GM12801 (cell line): ENCODE measurements around the gene CYB561D1.

Experiments used
- TF ChIP-seq, protein P1 (sequence below): IDR thresholded peaks from one replicate; pipeline ENCODE4 v1.5.1; 2011; ENCODE audit warnings: control low read depth; ENCODE audit not compliant: insufficient read length; ENCODE audit errors: extremely low read depth

CYB561D1 gene

DNA sequence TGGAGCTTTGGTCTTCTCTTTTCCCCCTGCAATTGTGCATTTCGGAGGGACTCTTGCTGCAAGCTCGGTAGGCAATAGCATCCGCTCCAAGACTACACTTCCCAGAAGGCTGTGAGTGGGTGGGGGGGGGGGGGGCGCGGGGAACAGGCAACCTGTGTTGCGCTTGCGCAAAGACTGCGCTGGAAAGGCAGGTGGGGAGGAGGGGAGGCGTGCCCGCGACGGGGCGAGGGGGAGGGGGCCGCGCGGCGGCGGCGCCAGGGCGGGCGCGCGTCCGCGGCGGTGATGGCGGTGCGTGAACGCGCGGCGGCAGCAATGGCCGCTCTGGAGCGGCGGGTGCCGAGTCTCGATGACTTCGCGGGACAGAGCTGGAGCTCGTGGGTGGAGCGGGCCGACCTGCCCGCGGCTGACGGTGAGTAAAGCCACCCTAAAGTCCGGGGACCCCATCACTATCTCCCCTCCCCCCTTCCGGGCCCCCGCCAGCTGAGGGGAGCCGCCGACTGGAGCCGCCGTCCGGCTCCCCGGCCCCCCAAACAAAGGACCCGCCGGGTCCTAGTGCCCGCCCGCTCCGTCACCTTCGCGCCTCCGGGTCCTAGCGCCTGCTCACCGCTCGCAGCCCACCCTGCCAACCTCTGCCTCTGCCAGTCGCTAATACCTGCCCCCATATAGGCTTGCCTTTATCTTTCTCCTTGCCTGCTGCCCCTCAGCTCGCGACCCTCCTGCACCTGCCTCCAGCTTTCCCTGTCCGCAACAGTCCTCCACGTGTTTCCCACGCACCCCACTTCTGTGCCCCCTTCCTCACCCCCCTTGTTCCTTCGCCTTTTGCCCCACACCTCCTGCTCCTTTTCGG, 10.0 kb upstream of the CYB561D1 start, which contains the start of gene ATXN7L2:
TSS of gene ATXN7L2 (plus strand) at position 234 of the 847 bp plus-strand sequence. CDS start at position 283, 49 bp downstream.
- TF ChIP-seq, protein P1, sequence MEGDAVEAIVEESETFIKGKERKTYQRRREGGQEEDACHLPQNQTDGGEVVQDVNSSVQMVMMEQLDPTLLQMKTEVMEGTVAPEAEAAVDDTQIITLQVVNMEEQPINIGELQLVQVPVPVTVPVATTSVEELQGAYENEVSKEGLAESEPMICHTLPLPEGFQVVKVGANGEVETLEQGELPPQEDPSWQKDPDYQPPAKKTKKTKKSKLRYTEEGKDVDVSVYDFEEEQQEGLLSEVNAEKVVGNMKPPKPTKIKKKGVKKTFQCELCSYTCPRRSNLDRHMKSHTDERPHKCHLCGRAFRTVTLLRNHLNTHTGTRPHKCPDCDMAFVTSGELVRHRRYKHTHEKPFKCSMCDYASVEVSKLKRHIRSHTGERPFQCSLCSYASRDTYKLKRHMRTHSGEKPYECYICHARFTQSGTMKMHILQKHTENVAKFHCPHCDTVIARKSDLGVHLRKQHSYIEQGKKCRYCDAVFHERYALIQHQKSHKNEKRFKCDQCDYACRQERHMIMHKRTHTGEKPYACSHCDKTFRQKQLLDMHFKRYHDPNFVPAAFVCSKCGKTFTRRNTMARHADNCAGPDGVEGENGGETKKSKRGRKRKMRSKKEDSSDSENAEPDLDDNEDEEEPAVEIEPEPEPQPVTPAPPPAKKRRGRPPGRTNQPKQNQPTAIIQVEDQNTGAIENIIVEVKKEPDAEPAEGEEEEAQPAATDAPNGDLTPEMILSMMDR: no peak

DNA sequence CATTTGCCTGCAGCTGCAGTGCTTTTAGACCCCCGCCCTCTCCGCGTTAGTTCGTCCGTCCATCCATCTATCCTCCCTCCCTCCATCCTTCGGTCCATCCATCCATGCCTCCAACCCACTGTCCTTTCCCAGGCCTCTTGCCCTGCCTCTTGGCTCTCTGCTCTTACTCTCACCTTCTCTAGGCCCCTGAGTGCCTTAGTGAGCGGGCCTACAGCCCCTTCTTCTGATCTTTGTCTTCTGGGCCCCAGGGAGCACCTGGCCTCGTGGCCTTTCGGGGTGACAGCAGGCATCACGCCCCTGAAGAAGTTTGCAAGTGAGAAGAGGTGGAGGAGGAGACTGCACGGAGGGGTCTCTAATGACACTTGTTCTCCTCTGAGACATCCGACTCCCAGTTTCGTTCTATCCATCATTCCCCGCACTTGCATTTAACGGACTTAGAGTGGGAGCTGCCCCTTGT, 9.3 kb upstream of the CYB561D1 start:
- TF ChIP-seq, protein P1: no peak

DNA sequence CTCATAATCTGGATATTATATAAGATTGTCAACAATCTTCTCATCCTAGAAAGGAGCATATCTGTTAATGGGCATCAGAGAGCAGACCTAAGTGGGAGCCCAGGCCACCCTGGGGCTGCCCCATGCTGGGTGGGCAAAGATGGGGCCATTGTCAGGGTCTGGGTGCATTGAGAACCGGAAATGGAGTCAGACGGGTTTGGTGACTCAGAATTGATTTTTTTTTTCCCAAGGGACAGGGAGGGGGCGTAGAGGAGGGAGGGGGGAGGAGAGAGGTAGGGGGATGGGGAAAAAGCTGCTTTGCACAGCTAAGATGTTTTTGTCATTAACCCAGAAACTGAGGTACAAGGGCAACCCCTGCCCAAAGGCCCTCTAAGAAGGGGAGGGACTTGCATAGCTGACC, 8.9 kb upstream of the CYB561D1 start:
- TF ChIP-seq, protein P1: no peak

DNA sequence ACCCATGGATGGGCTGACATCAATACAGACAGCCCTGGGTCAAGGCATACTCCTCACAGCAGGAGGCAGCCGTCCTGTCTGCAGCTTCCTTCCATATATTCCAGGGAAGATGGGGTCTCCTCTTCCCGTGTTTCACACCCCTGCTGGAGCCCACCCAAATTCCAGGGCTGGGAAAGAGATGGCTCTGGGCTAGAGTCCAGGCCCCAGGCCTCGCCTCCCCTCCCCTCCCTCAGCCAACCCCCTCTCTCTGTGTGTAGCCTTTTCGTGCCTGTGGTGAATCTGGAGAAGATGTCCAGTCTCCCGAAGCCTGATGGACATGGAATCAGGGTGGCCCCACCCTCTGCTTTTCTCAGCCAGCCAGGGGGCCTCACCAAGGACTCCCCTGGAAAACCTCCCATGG, 6.6 kb upstream of the CYB561D1 start:
- TF ChIP-seq, protein P1: no peak

DNA sequence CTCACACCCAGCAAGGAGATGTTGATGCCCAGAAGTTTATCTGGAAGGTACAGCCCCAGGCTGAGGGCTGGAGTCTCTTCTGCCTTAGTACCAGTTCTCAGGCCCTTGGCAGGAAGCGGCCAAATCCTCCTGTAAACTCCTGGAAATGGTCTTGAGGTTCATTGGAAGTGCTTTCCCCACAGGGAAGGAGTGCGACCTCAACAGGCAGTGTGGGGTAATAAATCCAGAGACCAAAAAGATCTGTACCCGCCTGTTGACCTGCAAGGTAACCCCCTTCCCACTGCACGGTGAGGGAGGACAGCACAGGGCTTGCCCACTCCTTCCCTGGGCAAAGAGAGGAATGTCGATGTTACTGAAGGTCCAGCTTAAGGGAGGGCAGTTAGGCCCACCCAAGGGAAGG, 5.7 kb upstream of the CYB561D1 start:
- TF ChIP-seq, protein P1: no peak

DNA sequence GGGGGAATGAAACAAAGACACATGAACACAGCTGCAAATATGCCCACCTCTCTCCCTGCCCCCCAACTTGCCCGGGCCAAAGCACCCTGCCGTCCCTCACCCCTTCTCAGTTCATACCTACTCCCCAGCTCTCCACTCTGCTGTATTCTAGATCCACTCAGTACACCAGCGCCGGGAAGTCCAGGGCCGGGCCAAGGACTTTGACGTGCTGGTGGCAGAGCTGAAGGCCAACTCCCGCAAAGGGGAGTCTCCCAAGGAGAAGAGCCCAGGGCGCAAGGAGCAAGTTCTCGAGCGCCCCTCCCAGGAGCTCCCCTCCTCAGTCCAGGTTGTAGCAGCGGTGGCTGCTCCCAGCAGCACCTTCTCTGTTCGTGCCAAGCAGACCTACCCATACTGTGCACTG, 5.2 kb upstream of the CYB561D1 start:
- TF ChIP-seq, protein P1: no peak

DNA sequence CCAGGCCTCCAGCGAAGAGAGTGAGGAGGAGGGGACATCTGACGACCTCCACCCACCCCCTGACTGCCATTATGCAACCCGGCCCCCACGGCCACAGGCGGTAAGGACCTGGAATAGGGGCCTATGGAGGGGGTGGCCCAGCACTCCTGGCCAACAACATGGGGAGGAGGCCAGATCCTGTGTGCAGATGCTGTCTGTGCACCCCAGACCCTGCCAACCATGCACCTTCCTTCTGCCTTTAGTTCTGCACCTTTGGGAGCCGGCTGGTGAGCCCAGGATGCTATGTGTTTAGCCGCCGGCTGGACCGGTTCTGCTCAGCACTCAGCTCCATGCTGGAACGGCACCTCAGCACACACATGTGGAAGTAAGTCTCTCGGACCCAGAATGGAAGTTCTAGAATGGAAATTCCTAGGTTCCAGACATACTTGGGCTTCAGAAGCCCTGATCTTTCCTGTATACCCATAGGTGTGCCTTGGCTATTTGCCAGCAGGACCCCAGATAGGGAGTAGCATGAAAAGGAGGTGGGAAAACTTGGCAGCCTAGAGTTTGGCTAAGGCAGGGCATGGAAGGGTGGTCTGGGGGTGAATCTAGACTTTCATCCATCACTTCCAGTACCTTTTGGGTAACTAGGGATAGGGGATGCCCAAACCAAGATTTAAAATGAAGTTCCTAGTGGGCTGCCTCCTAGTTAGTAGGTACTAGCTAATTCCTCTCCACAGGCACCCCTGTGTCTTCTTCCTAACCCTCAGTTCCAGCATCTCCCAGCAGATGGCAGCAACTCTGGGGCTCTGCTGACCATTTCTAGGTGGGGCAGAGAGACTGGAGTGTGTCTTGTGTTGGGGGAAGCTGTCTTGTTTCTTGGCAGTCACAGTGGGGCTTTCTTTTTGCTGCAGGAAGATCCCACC, 3.6 kb upstream of the CYB561D1 start:
- TF ChIP-seq, protein P1: no peak
